Measurements from ENCODE around the gene PRDX1. TPM values are rescaled to one million over a fixed set of nuclear protein-coding genes. Genes with fewer than 3 reads are reported as not detected.

PRDX1 gene
- total and polyA plus RNA-seq, 2 of the 13 experiments (the other 11 are each of a cell fraction or from before 2014, with no cell fraction given): 761 to 1,898 TPM

GRCh38 chr1:45569962-45570581, 48.4 kb upstream of the PRDX1 start (continued):
- TF ChIP-seq ATF7-NPFF (CRISPR knock-in tag; IDR thresholded peaks at IDR 0.05; ENCODE audit: low read depth) (0 out of 2 replicates have a peak, but pooled peaks have one; percentile 32), STAT6 (CRISPR knock-in tag; IDR thresholded peaks at IDR 0.05; ENCODE audit: borderline replicate concordance) (no peak), ZNF446 (CRISPR knock-in tag; IDR thresholded peaks at IDR 0.05) (no peak), U2AF2 (IDR thresholded peaks at IDR 0.05; ENCODE audit: low read depth, low read length) (no peak), FOSL2 (CRISPR knock-in tag; IDR thresholded peaks at IDR 0.05) (peak; percentile 47), CBFB (CRISPR knock-in tag; IDR thresholded peaks at IDR 0.05) (no peak), FUBP1 (CRISPR knock-in tag; IDR thresholded peaks at IDR 0.05; ENCODE audit: borderline replicate concordance) (no peak), SRSF1 (optimal IDR thresholded peaks at IDR 0.05; ENCODE audit: low read depth, low read length) (no peak), KDM2A (CRISPR knock-in tag; IDR thresholded peaks at IDR 0.05; ENCODE audit: borderline replicate concordance, low read depth) (0 out of 2 replicates have a peak, but pooled peaks have one; percentile 29), ZNF44 (CRISPR knock-in tag; IDR thresholded peaks at IDR 0.05) (peak; percentile 37; the same call in 1 of the 2 replicates), ZNF614 (CRISPR knock-in tag; IDR thresholded peaks at IDR 0.05; ENCODE audit: borderline replicate concordance) (0 out of 2 replicates have a peak, but pooled peaks have one; percentile 35)
- TF ChIP-seq, protein P1, sequence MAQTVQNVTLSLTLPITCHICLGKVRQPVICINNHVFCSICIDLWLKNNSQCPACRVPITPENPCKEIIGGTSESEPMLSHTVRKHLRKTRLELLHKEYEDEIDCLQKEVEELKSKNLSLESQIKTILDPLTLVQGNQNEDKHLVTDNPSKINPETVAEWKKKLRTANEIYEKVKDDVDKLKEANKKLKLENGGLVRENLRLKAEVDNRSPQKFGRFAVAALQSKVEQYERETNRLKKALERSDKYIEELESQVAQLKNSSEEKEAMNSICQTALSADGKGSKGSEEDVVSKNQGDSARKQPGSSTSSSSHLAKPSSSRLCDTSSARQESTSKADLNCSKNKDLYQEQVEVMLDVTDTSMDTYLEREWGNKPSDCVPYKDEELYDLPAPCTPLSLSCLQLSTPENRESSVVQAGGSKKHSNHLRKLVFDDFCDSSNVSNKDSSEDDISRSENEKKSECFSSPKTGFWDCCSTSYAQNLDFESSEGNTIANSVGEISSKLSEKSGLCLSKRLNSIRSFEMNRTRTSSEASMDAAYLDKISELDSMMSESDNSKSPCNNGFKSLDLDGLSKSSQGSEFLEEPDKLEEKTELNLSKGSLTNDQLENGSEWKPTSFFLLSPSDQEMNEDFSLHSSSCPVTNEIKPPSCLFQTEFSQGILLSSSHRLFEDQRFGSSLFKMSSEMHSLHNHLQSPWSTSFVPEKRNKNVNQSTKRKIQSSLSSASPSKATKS (CRISPR knock-in tag; IDR thresholded peaks at IDR 0.05): no peak
- TF ChIP-seq, protein P2, sequence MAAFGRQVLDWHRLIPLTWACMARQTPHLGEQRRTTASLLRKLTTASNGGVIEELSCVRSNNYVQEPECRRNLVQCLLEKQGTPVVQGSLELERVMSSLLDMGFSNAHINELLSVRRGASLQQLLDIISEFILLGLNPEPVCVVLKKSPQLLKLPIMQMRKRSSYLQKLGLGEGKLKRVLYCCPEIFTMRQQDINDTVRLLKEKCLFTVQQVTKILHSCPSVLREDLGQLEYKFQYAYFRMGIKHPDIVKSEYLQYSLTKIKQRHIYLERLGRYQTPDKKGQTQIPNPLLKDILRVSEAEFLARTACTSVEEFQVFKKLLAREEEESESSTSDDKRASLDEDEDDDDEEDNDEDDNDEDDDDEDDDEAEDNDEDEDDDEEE (CRISPR knock-in tag; IDR thresholded peaks at IDR 0.05): peak; percentile 70; the same call in 1 of the 2 replicates
- TF ChIP-seq, protein P3, sequence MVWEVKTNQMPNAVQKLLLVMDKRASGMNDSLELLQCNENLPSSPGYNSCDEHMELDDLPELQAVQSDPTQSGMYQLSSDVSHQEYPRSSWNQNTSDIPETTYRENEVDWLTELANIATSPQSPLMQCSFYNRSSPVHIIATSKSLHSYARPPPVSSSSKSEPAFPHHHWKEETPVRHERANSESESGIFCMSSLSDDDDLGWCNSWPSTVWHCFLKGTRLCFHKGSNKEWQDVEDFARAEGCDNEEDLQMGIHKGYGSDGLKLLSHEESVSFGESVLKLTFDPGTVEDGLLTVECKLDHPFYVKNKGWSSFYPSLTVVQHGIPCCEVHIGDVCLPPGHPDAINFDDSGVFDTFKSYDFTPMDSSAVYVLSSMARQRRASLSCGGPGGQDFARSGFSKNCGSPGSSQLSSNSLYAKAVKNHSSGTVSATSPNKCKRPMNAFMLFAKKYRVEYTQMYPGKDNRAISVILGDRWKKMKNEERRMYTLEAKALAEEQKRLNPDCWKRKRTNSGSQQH (CRISPR knock-in tag; IDR thresholded peaks at IDR 0.05; ENCODE audit: low read depth): 0 out of 2 replicates have a peak, but pooled peaks have one; percentile 35
- TF ChIP-seq, protein P4, sequence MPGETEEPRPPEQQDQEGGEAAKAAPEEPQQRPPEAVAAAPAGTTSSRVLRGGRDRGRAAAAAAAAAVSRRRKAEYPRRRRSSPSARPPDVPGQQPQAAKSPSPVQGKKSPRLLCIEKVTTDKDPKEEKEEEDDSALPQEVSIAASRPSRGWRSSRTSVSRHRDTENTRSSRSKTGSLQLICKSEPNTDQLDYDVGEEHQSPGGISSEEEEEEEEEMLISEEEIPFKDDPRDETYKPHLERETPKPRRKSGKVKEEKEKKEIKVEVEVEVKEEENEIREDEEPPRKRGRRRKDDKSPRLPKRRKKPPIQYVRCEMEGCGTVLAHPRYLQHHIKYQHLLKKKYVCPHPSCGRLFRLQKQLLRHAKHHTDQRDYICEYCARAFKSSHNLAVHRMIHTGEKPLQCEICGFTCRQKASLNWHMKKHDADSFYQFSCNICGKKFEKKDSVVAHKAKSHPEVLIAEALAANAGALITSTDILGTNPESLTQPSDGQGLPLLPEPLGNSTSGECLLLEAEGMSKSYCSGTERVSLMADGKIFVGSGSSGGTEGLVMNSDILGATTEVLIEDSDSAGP (CRISPR knock-in tag; IDR thresholded peaks at IDR 0.05; ENCODE audit: borderline replicate concordance): peak; percentile 39; the same call in 1 of the 2 replicates

All from HepG2 (cell line).